ENCODE results near the gene ATXN1.
A peak's percentile ranks its signal among the peaks of the same experiment; 100 is the strongest.

Gene ATXN1

GRCh38 chr6:16345449-16346330 lies 415.6 kb downstream of the ATXN1 start:
- DNase-seq = no peak

- no peak for DNase-seq
Measured at GRCh38 chr6:16344756-16345155, 416.5 kb downstream of the ATXN1 start.

GRCh38 chr6:16343593-16343992 lies 417.7 kb downstream of the ATXN1 start:
- DNase-seq = no peak

- no peak for DNase-seq
Measured at GRCh38 chr6:16339265-16339587, 422.0 kb downstream of the ATXN1 start.

- DNase-seq = no peak
Measured at GRCh38 chr6:16338577-16339264, 422.5 kb downstream of the ATXN1 start.

- DNase-seq = no peak
Measured at GRCh38 chr6:16337295-16337975, 423.8 kb downstream of the ATXN1 start.

GRCh38 chr6:16336911-16337294 lies 424.4 kb downstream of the ATXN1 start:
- no peak for DNase-seq

- no peak for DNase-seq
Measured at GRCh38 chr6:16336056-16336818, 425.0 kb downstream of the ATXN1 start.

GRCh38 chr6:16335176-16335575 lies 426.1 kb downstream of the ATXN1 start:
- DNase-seq = no peak

- peak in 1 of 2 donors; percentile 21 for DNase-seq
Measured at GRCh38 chr6:16334671-16335070, 426.6 kb downstream of the ATXN1 start.

- no peak for DNase-seq
Measured at GRCh38 chr6:16333580-16333979, 427.7 kb downstream of the ATXN1 start.

- DNase-seq = peak; percentile 83 to 88
Measured at GRCh38 chr6:16332175-16332542, 429.1 kb downstream of the ATXN1 start.

- DNase-seq = peak; percentile 61 to 70
Measured at GRCh38 chr6:16331384-16332174, 429.7 kb downstream of the ATXN1 start.

GRCh38 chr6:16329233-16329632 lies 432.0 kb downstream of the ATXN1 start:
- no peak for DNase-seq

- DNase-seq = no peak
Measured at GRCh38 chr6:16327777-16328325, 433.4 kb downstream of the ATXN1 start.

- no peak for DNase-seq
Measured at GRCh38 chr6:16326971-16327776, 434.1 kb downstream of the ATXN1 start.

GRCh38 chr6:16326531-16326930 lies 434.7 kb downstream of the ATXN1 start:
- no peak for DNase-seq

- DNase-seq = no peak
Measured at GRCh38 chr6:16324606-16325225, 436.5 kb downstream of the ATXN1 start.

- DNase-seq = no peak
Measured at GRCh38 chr6:16324184-16324583, 437.1 kb downstream of the ATXN1 start.

GRCh38 chr6:16322666-16323312 lies 438.5 kb downstream of the ATXN1 start:
- peak; percentile 84 to 87 for DNase-seq

Measured in CD4-positive, alpha-beta T cell treated with Interferon alpha-2 for 1 hour (primary cell).